Neural progenitor cell (in vitro differentiated cells): Measurements from ENCODE around the gene ARHGEF26. TPM values are rescaled to one million over a fixed set of nuclear protein-coding genes. Genes with fewer than 3 reads are reported as not detected.

Source experiments
- DNase-seq: peaks from one replicate; pipeline ENCODE4 v3.0.0-alpha.2; 2016; ENCODE audit warnings: low spot score
- H2AFZ ChIP-seq: fragments of 200-600 bp; sonication (generic); replicated peaks from 2 replicates; pipeline ENCODE4 v1.6.1; 2016; ENCODE audit warnings: antibody characterized with exemption
- H3F3A ChIP-seq: fragments of 200-600 bp; sonication (generic); 2 replicates; pipeline ENCODE4 v1.6.1; 2016; ENCODE audit warnings: antibody characterized with exemption, low read depth
- H3K27ac ChIP-seq: fragments of 200-600 bp; sonication (generic); 2 replicates; pipeline ENCODE4 v1.5.1; 2016; ENCODE audit warnings: mild to moderate bottlenecking
- H3K27me3 ChIP-seq: fragments of 200-600 bp; sonication (generic); 2 replicates; pipeline ENCODE4 v1.6.1; 2016; ENCODE audit warnings: mild to moderate bottlenecking, moderate library complexity
- H3K36me3 ChIP-seq: fragments of 200-600 bp; sonication (generic); 2 replicates; pipeline ENCODE4 v1.5.1; 2016
- H3K4me1 ChIP-seq: fragments of 200-600 bp; sonication (generic); 2 replicates; pipeline ENCODE4 v1.6.1; 2016; ENCODE audit warnings: mixed run types
- H3K4me2 ChIP-seq: fragments of 200-600 bp; sonication (generic); 2 replicates; pipeline ENCODE4 v1.6.1; 2016
- H3K4me3 ChIP-seq: fragments of 200-600 bp; sonication (generic); 2 replicates; pipeline ENCODE4 v1.5.1; 2016
- H3K79me2 ChIP-seq: fragments of 200-600 bp; sonication (generic); 2 replicates; pipeline ENCODE4 v1.6.1; 2016; ENCODE audit warnings: low read depth
- H3K9ac ChIP-seq: fragments of 200-600 bp; sonication (generic); 2 replicates; pipeline ENCODE4 v1.6.1; 2016
- H3K9me3 ChIP-seq: fragments of 200-600 bp; sonication (generic); 2 replicates; pipeline ENCODE4 v1.5.1; 2016; ENCODE audit warnings: low read depth
- H4K20me1 ChIP-seq: fragments of 200-600 bp; sonication (generic); 2 replicates; pipeline ENCODE4 v1.6.1; 2016; ENCODE audit warnings: low read depth
- H3K27ac Mint-ChIP-seq: 3 replicates; pipeline ENCODE4 v1.8.0; 2021; ENCODE audit warnings: mixed read lengths
- H3K27me3 Mint-ChIP-seq: 2 replicates; pipeline ENCODE4 v1.8.0; 2022; ENCODE audit warnings: low read depth, mild to moderate bottlenecking, inconsistent platforms, moderate library complexity, mixed read lengths; ENCODE audit not compliant: insufficient read depth
- H3K36me3 Mint-ChIP-seq: 3 replicates; pipeline ENCODE4 v1.8.0; 2021; ENCODE audit warnings: mixed read lengths
- H3K4me1 Mint-ChIP-seq: 3 replicates; pipeline ENCODE4 v1.8.0; 2021; ENCODE audit warnings: mixed read lengths
- H3K4me3 Mint-ChIP-seq: 3 replicates; pipeline ENCODE4 v1.8.0; 2021; ENCODE audit warnings: mild to moderate bottlenecking, moderate library complexity, mixed read lengths
- H3K9me3 Mint-ChIP-seq: 3 replicates; pipeline ENCODE4 v1.8.0; 2020; ENCODE audit warnings: mixed read lengths
- EZH2 ChIP-seq: fragments of 200-600 bp; sonication (generic); IDR thresholded peaks from 2 replicates; pipeline ENCODE4 v1.6.1; 2017; ENCODE audit warnings: antibody characterized with exemption, mild to moderate bottlenecking, moderate library complexity
- EZH2phosphoT487 ChIP-seq: fragments of 200-600 bp; sonication (generic); IDR thresholded peaks from 2 replicates; pipeline ENCODE4 v1.6.1; 2017; ENCODE audit warnings: antibody characterized with exemption
- total RNA-seq: library from RNA; depleted of rRNA; stranded (reverse); fragments of >200 nt; gene quantifications from 2 replicates; pipeline ENCODE4 v1.2.3, GENCODE V29; 2015; ENCODE audit warnings: low replicate concordance
- TF ChIP-seq, protein P1 (sequence below): fragments of 200-600 bp; sonication (generic); IDR thresholded peaks from 2 replicates; pipeline ENCODE4 v1.5.1; 2017; ENCODE audit warnings: antibody characterized with exemption, mild to moderate bottlenecking

Gene ARHGEF26
- total RNA-seq, 1 donor from 2014 or later = 14.0 TPM

DNA sequence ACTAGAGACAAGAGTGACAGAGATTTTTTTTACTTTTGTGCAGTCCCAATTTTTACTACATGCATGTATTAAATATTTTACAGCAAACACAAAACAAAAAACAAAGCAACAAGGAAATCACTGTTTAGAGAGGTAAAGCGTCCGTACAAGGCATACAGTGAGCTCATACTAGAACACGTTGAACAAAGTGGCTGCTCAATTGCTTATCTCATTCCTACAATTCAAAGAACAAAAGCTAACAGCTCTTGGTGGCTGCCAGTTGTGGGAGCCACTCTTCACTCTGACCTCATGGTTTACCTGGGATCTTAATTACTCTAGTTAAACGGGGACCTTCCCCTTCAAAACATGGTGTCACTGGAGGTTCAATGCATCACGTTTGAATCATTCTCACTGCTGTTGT is 7.6 kb upstream of the ARHGEF26 start:
- Histone ChIP-seq H3K4me1 (peaks cover 20% of the 10 kb centered on the region), H3K36me3 (no peaks in the 10 kb centered on the region), H4K20me1 (no peaks in the 10 kb centered on the region), H3K27ac (no peak overlapping the region), H3K4me3 (no peak overlapping the region), H3K9ac (no peak overlapping the region), H3F3A (no peaks in the 10 kb centered on the region), H3K27me3 (no peaks in the 10 kb centered on the region), H3K4me2 (no peak overlapping the region), H2AFZ (peak overlapping the region; percentile 32), H3K9me3 (no peaks in the 10 kb centered on the region), H3K79me2 (no peaks in the 10 kb centered on the region)
- Mint-ChIP-seq H3K9me3 (no peaks in the 10 kb centered on the region), H3K27me3 (peaks cover 4% of the 10 kb centered on the region), H3K4me3 (no peak overlapping the region), H3K4me1 (peaks cover 37% of the 10 kb centered on the region), H3K27ac (peak overlapping the region; percentile 70), H3K36me3 (no peaks in the 10 kb centered on the region)
- TF ChIP-seq EZH2phosphoT487 (no peak), EZH2 (no peak)
- TF ChIP-seq, protein P1, sequence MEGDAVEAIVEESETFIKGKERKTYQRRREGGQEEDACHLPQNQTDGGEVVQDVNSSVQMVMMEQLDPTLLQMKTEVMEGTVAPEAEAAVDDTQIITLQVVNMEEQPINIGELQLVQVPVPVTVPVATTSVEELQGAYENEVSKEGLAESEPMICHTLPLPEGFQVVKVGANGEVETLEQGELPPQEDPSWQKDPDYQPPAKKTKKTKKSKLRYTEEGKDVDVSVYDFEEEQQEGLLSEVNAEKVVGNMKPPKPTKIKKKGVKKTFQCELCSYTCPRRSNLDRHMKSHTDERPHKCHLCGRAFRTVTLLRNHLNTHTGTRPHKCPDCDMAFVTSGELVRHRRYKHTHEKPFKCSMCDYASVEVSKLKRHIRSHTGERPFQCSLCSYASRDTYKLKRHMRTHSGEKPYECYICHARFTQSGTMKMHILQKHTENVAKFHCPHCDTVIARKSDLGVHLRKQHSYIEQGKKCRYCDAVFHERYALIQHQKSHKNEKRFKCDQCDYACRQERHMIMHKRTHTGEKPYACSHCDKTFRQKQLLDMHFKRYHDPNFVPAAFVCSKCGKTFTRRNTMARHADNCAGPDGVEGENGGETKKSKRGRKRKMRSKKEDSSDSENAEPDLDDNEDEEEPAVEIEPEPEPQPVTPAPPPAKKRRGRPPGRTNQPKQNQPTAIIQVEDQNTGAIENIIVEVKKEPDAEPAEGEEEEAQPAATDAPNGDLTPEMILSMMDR = no peak
- DNase-seq = no peak

DNA sequence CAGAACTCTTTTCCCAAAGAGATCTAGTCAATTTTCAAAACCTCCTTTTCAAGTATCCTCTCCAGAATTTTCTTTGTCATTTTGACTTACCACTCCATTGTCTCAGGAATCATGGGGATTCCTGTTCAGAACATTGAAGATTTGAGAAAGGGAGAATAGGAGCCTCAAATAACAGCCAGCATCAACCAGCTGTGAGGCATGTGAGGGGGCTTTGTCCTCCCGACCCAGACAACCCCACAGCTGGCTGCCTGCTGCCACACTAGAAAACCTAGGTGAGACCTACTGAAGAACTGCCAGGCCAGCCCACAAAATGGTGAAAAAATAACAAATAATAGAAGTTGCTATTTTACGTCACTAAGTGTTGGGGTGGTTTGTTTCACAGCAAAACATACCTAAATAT is 5.9 kb upstream of the ARHGEF26 start:
- Histone ChIP-seq H3K27me3 (peaks cover 7% of the 10 kb centered on the region), H3K4me3 (no peak overlapping the region), H3K9me3 (no peaks in the 10 kb centered on the region), H3K4me1 (peaks cover 20% of the 10 kb centered on the region), H3K4me2 (peak overlapping the region; percentile 40), H3K9ac (no peak overlapping the region), H3K36me3 (no peaks in the 10 kb centered on the region), H3F3A (no peaks in the 10 kb centered on the region), H3K79me2 (no peaks in the 10 kb centered on the region), H3K27ac (no peak overlapping the region), H4K20me1 (no peaks in the 10 kb centered on the region), H2AFZ (no peak overlapping the region)
- Mint-ChIP-seq H3K9me3 (no peaks in the 10 kb centered on the region), H3K27me3 (peaks cover 4% of the 10 kb centered on the region), H3K27ac (no peak overlapping the region), H3K36me3 (no peaks in the 10 kb centered on the region), H3K4me3 (no peak overlapping the region), H3K4me1 (peaks cover 44% of the 10 kb centered on the region)
- TF ChIP-seq EZH2phosphoT487 (no peak), EZH2 (no peak)
- TF ChIP-seq, protein P1 = no peak
- peak; percentile 52 for DNase-seq

DNA sequence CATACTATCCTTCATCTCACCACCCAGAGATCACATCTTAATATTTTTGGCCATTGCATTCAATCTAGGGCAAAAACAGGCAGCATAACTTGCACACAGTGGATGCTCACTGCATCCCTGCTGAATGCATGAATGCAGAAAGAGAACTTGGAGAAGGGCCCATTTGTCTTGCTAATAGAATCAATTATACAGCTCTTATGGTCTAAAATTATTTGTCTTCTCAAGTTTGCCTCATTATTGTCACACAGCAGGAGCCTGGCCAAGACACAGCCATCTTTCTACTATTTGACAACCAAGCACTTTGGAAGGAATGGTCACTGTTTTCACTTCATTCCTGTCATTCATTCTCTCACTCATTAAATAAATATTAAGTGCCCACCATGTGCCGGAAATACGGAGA is 1.2 kb upstream of the ARHGEF26 start:
- H3K9me3 ChIP-seq = no peaks in the 10 kb centered on the region
- Mint-ChIP-seq H3K36me3 (no peaks in the 10 kb centered on the region), H3K4me1 (peaks cover 38% of the 10 kb centered on the region), H3K9me3 (no peaks in the 10 kb centered on the region), H3K27me3 (peaks cover 9% of the 10 kb centered on the region), H3K4me3 (peak overlapping the region; percentile 90), H3K27ac (no peak overlapping the region)
- no peaks in the 10 kb centered on the region for H3F3A ChIP-seq
- no peak overlapping the region for H3K27ac ChIP-seq
- no peak overlapping the region for H3K4me2 ChIP-seq
- peaks cover 35% of the 10 kb centered on the region for H3K27me3 ChIP-seq
- no peak overlapping the region for H3K4me3 ChIP-seq
- peaks cover 14% of the 10 kb centered on the region for H3K79me2 ChIP-seq
- H3K9ac ChIP-seq = no peak overlapping the region
- H4K20me1 ChIP-seq = peaks cover 28% of the 10 kb centered on the region
- peaks cover 22% of the 10 kb centered on the region for H3K4me1 ChIP-seq
- no peak overlapping the region for H2AFZ ChIP-seq
- no peak for DNase-seq
- TF ChIP-seq EZH2phosphoT487 = no peak
- no peak for TF ChIP-seq EZH2
- TF ChIP-seq, protein P1 = no peak
- no peaks in the 10 kb centered on the region for H3K36me3 ChIP-seq
